HG03280 (cell line): ENCODE measurements around the gene PATJ.
A peak's percentile ranks its signal among the peaks of the same experiment; 100 is the strongest.

Source experiments
- ATAC-seq: cut with Tn5 transposase; IDR thresholded peaks from one replicate; pipeline ENCODE4 v1.9.1; 2021; ENCODE audit warnings: mild to moderate bottlenecking, moderate library complexity; ENCODE audit not compliant: unreplicated experiment

Gene PATJ

GRCh38 chr1:62040973-62041372 lies 298.7 kb downstream of the PATJ start:
- no peak for ATAC-seq

DNA sequence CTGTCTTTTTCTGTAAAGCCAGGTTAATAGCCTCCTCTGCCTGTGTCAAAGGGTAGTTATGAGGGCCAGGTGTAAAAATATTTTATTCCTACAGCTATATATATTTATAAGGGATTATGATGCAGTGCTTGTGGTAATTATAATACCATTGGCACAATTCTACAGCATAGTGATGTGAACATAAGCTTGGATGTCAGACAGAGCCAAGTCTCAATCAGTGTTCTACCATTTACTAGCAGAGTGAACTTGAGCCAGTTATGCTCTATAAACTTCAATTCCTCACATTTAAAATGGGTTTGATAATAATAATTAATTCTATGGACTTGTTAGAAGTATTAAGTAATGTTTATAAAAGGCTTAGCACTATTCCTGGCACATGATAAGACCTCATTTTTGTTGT lies 300.9 kb downstream of the PATJ start:
- ATAC-seq = no peak

GRCh38 chr1:62045574-62045973 lies 303.3 kb downstream of the PATJ start:
- no peak for ATAC-seq

GRCh38 chr1:62046927-62047326 lies 304.6 kb downstream of the PATJ start:
- ATAC-seq = no peak

- no peak for ATAC-seq
Measured at GRCh38 chr1:62050165-62050564, 307.9 kb downstream of the PATJ start.

DNA sequence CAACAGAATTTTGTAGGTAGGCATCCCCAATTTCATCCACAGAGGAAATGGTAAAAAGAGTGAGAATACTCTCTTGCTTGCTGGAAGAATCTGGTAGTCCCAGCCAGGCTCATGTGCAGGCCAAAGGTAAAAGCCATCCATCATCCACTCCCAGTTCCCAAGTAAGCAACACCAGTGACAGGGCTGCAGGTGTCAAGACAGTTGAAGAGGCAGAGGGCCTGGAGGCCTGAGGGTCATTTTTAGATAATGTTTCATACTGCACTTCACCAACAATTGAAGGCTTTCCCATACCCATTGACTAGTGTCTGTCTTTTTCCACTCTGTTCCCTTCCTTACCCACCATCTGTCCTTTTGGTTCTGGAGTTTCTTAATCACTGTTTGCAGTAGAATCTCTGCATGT lies 310.7 kb downstream of the PATJ start:
- ATAC-seq = no peak

DNA sequence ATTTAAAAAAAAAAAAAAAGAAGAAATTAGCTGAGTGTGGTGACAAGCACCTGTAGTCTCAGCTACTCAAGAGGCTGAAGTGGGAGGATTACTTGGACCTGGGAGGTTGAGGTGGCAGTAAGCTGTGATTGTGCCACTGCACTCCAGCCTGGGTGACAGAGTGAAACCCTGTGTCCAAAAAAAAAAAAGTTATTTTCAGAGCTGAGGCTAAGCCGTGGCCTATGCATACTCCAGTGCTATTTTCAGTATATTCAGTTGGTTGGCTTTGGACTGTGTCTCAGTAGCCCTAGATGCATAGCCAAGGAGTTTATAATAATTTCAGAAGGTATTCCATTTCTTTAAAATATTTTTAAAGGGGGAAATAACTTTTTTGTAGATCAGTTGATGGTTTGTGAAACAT lies 311.9 kb downstream of the PATJ start:
- ATAC-seq = no peak

DNA sequence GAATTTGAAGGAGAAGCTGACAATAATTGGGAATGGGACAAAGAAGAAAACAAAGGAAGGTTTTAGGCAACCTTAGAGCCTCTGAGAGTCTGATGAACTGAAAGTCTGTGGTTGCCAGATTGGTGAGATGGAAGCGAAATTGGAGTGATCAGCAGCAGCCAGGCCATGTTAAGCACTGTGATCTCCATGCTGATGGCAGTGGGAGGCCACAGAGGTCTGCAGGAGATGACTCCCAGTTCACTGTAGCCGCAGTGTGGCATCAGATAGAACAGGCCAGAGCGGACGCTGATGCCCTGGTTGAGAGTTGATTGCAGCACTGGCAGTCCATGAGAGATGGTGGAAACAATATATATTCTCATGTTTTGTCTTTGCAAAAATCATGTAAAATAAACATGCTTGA lies 314.9 kb downstream of the PATJ start:
- ATAC-seq = no peak

- no peak for ATAC-seq
Measured at GRCh38 chr1:62057641-62058290, 315.5 kb downstream of the PATJ start.

DNA sequence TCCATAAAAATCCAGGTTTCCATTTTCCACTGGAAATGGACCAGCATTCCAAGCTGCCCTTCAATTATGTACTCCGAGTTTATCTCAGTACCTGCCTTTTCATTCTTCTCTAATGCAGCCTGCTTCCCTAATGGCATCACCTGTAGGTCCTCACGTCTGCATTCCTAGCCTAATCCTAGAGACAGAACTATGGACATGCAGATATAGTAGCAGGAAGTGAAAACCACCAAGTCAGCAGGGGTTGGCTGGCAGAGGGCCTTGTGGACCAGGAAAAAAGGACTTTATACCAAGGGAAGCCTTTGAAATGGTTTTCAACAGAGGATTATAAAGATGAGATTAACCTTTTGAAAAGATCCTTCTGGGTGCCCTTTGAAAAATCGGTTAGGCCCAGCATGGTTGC lies 316.7 kb downstream of the PATJ start:
- no peak for ATAC-seq

GRCh38 chr1:62062087-62062486 lies 319.8 kb downstream of the PATJ start:
- no peak for ATAC-seq

DNA sequence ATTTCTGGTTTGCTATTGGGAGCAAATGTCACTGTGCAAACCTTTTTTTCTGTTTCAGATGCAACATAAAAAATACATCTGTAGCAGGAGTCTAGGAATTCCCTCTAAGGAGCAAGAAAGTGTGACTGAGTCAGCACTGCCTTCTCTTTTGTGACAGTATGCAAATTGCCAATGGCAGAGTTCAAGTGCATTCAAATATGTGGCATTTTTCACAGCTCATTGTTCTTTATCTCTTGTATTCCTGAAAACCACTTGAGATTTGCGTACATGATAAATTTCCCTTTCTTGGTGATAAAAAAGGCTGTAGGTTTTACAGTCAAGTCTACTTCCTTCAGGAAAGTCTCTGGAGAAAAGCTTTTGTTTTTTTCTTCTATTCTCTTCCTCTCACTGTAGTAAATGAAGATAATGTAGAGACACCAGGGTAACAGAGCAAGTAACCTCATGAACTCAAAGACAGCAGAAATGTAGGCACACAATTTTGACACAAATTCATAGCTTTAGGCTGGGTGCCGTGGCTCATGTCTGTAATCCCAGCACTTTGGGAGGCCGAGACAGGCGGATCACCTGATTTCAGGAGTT lies 322.6 kb downstream of the PATJ start:
- ATAC-seq = no peak

DNA sequence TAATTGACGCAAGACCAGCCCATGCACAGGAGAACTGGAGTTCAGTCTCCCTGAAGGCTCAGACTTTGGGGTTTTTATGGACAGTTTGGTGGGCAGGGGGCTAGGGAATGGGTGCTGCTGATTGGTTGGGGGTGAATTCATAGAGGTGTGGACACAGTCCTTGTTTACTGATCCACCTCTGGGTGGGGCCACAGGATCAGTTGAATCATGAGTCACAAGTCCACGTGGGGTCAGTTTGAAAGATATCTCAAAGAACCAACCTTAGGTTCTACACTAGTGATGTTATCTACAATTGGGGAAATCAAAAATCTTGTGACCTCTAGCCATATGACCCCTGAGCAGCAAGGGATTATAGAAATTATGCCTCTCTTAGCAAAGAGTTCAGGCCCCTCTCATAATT lies 324.4 kb downstream of the PATJ start:
- ATAC-seq = no peak

DNA sequence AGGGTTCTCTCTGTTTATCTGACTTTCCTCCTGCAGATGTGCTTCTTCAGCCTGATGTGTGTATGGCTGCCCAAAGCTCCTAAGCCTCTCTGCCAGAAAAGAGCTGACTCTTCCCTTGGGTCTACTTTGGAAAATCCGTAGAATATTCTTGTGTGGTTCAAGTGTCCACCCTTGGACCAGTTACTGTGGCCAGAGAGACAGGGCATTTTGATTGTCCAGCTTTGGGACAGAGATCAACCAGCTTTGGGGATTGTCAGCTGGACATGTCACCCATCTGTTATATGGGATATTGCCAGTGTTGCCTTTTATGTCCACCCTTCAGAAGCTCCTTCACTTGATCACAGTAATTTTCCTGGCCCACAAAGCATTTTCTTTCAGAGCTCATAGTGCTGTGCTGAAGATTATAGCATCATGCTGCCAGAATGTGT lies 326.1 kb downstream of the PATJ start:
- no peak for ATAC-seq

- ATAC-seq = no peak
Measured at GRCh38 chr1:62068978-62069377, 326.7 kb downstream of the PATJ start.

GRCh38 chr1:62070384-62071011 lies 328.2 kb downstream of the PATJ start:
- ATAC-seq = no peak

- no peak for ATAC-seq
Measured at GRCh38 chr1:62071695-62072094, 329.4 kb downstream of the PATJ start.

GRCh38 chr1:62076286-62076685 lies 334.0 kb downstream of the PATJ start:
- ATAC-seq = no peak

DNA sequence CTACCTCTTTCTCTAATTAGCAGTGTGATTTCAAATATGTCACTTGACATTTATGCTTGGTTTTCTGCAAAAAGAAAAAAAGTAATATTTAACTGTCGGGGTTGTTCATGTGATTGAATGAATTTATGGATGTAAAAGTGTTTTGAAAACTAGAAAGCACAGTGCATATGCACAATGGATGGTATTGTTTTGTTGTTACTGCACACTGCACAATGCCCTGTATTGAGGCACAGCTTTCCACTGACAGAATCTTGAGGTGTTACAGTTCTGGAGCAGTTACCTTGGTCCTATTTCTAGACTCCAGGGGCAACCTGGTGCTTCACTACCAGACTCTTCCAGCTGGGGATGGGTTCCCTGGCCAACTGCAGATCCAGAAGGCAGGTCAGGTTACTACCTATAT lies 335.5 kb downstream of the PATJ start:
- no peak for ATAC-seq

GRCh38 chr1:62082456-62083363 lies 340.4 kb downstream of the PATJ start:
- ATAC-seq = peak; percentile 77

- no peak for ATAC-seq
Measured at GRCh38 chr1:62084310-62084890, 342.1 kb downstream of the PATJ start.
